Heart left ventricle (tissue), 13 donors: Measurements from ENCODE around the gene SRGAP1.

ENCODE experiments used
- POLR2A ChIP-seq, 2 donors: fragments of 450-650 bp; IDR thresholded peaks; one replicate each; pipeline ENCODE4 v1.6.1; 2017; ENCODE audit warnings: antibody characterized with exemption in 2 of 2, mild to moderate bottlenecking in 2 of 2, moderate library complexity in 2 of 2
- TF ChIP-seq, protein P1 (sequence below), 12 donors: fragments of 200-600 bp; sonication (generic) in 4 of 12; IDR thresholded peaks; one replicate each; pipeline versions ENCODE4 v1.5.0 to v1.8.0; 2018 to 2022; ENCODE audit warnings: antibody characterized with exemption in 12 of 12, mild to moderate bottlenecking in 5 of 12
- donor health status: ischemic (EF 13 %, LVEDD 7.1; RV severe dilation, severe dysfunction).
- donor health status: DM: no; HTN: yes; CAD: no.
- donor health status: DM: no; HTN: no; CAD: no.
- donor health status: ischemic (EF 25% LVEDD 6.9; RV normal size, moderate dysfunction).
- donor health status: ischemic (EF 25% LVEDD 5.7; RV mildly dilated, moderate dysfunction).
- donor health status: ischemic (EF 35%, LVEDD 5.7; RV mildly dilated, moderate dysfunction).
- donor health status: nonischemic (EF 11% LVEDD 7.7; RV severe dilation, severe dysfunction).
- donor health status: DM: yes; HTN: yes; CAD: no.
- donor health status: PGD.
- donor health status: ischemic (EF 29% LVEDD 5.4; RV normal size, mild dysfunction).
- donor health status: nonischemic (EF 23%, LVEDD 6.1; RV moderate dilation, normal function).

DNA sequence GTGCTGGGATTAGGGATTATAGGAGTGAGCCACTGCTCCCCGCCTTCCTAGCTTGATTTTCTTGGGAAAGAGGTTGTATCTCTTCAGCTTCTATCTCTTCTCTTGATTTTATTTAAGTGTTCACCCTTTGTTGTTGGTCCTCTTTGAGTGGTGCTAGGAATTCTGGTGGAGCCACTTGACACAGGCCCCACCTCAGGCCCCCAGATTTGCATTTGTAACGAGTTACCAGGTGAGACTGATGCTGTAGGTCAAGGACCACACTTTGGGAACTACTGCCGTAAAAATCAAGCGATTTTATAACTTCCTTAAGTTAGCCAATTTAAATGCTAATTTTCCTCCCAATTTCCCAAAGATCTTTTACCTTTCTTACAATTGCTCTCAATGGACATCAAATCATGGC is 26.3 kb downstream of the SRGAP1 start:
- TF ChIP-seq, protein P1, sequence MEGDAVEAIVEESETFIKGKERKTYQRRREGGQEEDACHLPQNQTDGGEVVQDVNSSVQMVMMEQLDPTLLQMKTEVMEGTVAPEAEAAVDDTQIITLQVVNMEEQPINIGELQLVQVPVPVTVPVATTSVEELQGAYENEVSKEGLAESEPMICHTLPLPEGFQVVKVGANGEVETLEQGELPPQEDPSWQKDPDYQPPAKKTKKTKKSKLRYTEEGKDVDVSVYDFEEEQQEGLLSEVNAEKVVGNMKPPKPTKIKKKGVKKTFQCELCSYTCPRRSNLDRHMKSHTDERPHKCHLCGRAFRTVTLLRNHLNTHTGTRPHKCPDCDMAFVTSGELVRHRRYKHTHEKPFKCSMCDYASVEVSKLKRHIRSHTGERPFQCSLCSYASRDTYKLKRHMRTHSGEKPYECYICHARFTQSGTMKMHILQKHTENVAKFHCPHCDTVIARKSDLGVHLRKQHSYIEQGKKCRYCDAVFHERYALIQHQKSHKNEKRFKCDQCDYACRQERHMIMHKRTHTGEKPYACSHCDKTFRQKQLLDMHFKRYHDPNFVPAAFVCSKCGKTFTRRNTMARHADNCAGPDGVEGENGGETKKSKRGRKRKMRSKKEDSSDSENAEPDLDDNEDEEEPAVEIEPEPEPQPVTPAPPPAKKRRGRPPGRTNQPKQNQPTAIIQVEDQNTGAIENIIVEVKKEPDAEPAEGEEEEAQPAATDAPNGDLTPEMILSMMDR (IDR thresholded peaks at IDR 0.05) = no peak
- no peak for TF ChIP-seq POLR2A (IDR thresholded peaks at IDR 0.05)
